Activated CD4-positive, alpha-beta T cell treated with anti-CD3 and anti-CD28 coated beads for 1 hour (primary cell): Measurements from ENCODE around the gene TTLL5.

Experiments used
- DNase-seq: peaks from one replicate; pipeline ENCODE4 v3.0.0-alpha.2; 2020

TTLL5 gene

GRCh38 chr14:75805646-75806045 lies 144.6 kb downstream of the TTLL5 start:
- no peak for DNase-seq

- DNase-seq = no peak
Observed at GRCh38 chr14:75806352-75806832, 145.3 kb downstream of the TTLL5 start.

GRCh38 chr14:75807667-75808360 lies 146.8 kb downstream of the TTLL5 start:
- DNase-seq = no peak

GRCh38 chr14:75811136-75811829 lies 150.2 kb downstream of the TTLL5 start:
- no peak for DNase-seq

- no peak for DNase-seq
Observed at GRCh38 chr14:75811872-75812499, 150.9 kb downstream of the TTLL5 start.

- no peak for DNase-seq
Observed at GRCh38 chr14:75812622-75813021, 151.6 kb downstream of the TTLL5 start.

GRCh38 chr14:75820761-75821160 lies 159.7 kb downstream of the TTLL5 start:
- DNase-seq = no peak

- DNase-seq = no peak
Observed at GRCh38 chr14:75821831-75822521, 160.9 kb downstream of the TTLL5 start.

- no peak for DNase-seq
Observed at GRCh38 chr14:75822522-75823141, 161.6 kb downstream of the TTLL5 start.

GRCh38 chr14:75823334-75823733 lies 162.3 kb downstream of the TTLL5 start:
- DNase-seq = no peak

- DNase-seq = no peak
Observed at GRCh38 chr14:75824318-75824717, 163.3 kb downstream of the TTLL5 start.

GRCh38 chr14:75825147-75825592 lies 164.1 kb downstream of the TTLL5 start:
- DNase-seq = no peak

- DNase-seq = no peak
Observed at GRCh38 chr14:75826599-75826998, 165.6 kb downstream of the TTLL5 start.

GRCh38 chr14:75827331-75827730 lies 166.3 kb downstream of the TTLL5 start:
- no peak for DNase-seq

GRCh38 chr14:75829316-75829715 lies 168.3 kb downstream of the TTLL5 start:
- DNase-seq = no peak

- peak; percentile 9 for DNase-seq
Observed at GRCh38 chr14:75831455-75831854, 170.4 kb downstream of the TTLL5 start.

GRCh38 chr14:75831952-75832351 lies 170.9 kb downstream of the TTLL5 start:
- DNase-seq = no peak

- no peak for DNase-seq
Observed at GRCh38 chr14:75832621-75833297, 171.7 kb downstream of the TTLL5 start.

GRCh38 chr14:75833326-75834020 lies 172.4 kb downstream of the TTLL5 start:
- DNase-seq = no peak

- DNase-seq = no peak
Observed at GRCh38 chr14:75835156-75835725, 174.2 kb downstream of the TTLL5 start.

GRCh38 chr14:75835737-75836136 lies 174.7 kb downstream of the TTLL5 start:
- no peak for DNase-seq
